IMR-90 (cell line): ENCODE data around the gene ACOT9. TPM values are rescaled to one million over a fixed set of nuclear protein-coding genes. Genes with fewer than 3 reads are reported as not detected.

Experiments
- ATAC-seq: fragments of 200-7000 bp; cut with Tn5 transposase; 2 replicates; pipeline ENCODE4 v1.9.1; 2020; ENCODE audit warnings: low read depth, mild to moderate bottlenecking, moderate library complexity
- BruUV-seq: library from RNA; stranded (reverse); fragments of 400-500 nt; replicated peaks from 2 replicates; lab custom pipeline; 2021; lab: Mats Ljungman, UMichigan
- CTCF ChIA-PET: fragments of 300-600 bp; formaldehyde crosslinking; extraction: SDS; loops from one replicate; lab custom pipeline; 2021; ENCODE audit warnings: antibody characterized with exemption; lab: Yijun Ruan, JAX
- POLR2A ChIA-PET: fragments of 300-600 bp; sonication (Branson Sonifier 250); formaldehyde crosslinking; loops from one replicate; lab custom pipeline; 2022; ENCODE audit warnings: antibody characterized with exemption; ENCODE audit not compliant: unreplicated experiment; lab: Charles Lee
- DNase-seq: peaks from one replicate; pipeline ENCODE4 v3.0.0; 2013
- H2AFZ ChIP-seq: replicated peaks from 2 replicates; pipeline ENCODE3; 2013; ENCODE audit warnings: low read length, mild to moderate bottlenecking; ENCODE audit not compliant: poor library complexity
- H2AK5ac ChIP-seq: 2 replicates; pipeline ENCODE4 v1.6.1; 2013; ENCODE audit warnings: low read depth, low read length, inconsistent platforms
- H2AK9ac ChIP-seq: replicated peaks from 2 replicates; pipeline ENCODE3; 2013; ENCODE audit warnings: mild to moderate bottlenecking, low read depth, low read length, moderate library complexity; ENCODE audit not compliant: poor library complexity
- H2BK120ac ChIP-seq: 2 replicates; pipeline ENCODE4 v1.6.1; 2013; ENCODE audit warnings: low read depth, low read length, inconsistent platforms
- H2BK15ac ChIP-seq: 3 replicates; pipeline ENCODE4 v1.6.1; 2013; ENCODE audit warnings: low read depth, low read length, inconsistent platforms
- H2BK20ac ChIP-seq: 2 replicates; pipeline ENCODE4 v1.6.1; 2013; ENCODE audit warnings: low read depth, mild to moderate bottlenecking, inconsistent platforms, low read length, moderate library complexity
- H2BK5ac ChIP-seq: 2 replicates; pipeline ENCODE4 v1.6.1; 2013; ENCODE audit warnings: mild to moderate bottlenecking, low read depth, low read length, inconsistent platforms; ENCODE audit not compliant: poor library complexity, severe bottlenecking
- H3K14ac ChIP-seq: replicated peaks from 2 replicates; pipeline ENCODE4 v1.6.1; 2013; ENCODE audit warnings: low read depth, low read length, inconsistent platforms
- H3K18ac ChIP-seq: 2 replicates; pipeline ENCODE4 v1.6.1; 2013; ENCODE audit warnings: low read depth, low read length, control low read depth
- H3K23ac ChIP-seq: 2 replicates; pipeline ENCODE4 v1.6.1; 2013; ENCODE audit warnings: low read depth, low read length, inconsistent platforms
- H3K27ac ChIP-seq: 2 replicates; pipeline ENCODE4 v1.5.1; 2013; ENCODE audit warnings: mild to moderate bottlenecking, control low read depth, low read length; ENCODE audit not compliant: insufficient read depth
- H3K27me3 ChIP-seq: 2 replicates; pipeline ENCODE4 v1.6.1; 2013; ENCODE audit warnings: low read length; ENCODE audit not compliant: control insufficient read depth, insufficient read depth
- H3K36me3 ChIP-seq: 2 replicates; pipeline ENCODE4 v1.6.1; 2013; ENCODE audit warnings: low read length, mixed read lengths; ENCODE audit not compliant: control insufficient read depth, insufficient read depth
- H3K4ac ChIP-seq: 2 replicates; pipeline ENCODE4 v1.6.1; 2013; ENCODE audit warnings: low read depth, low read length, inconsistent platforms
- H3K4me1 ChIP-seq: 2 replicates; pipeline ENCODE4 v1.6.1; 2013; ENCODE audit warnings: low read length, mixed read lengths; ENCODE audit not compliant: control insufficient read depth, insufficient read depth
- H3K4me2 ChIP-seq: 2 replicates; pipeline ENCODE4 v1.6.1; 2013; ENCODE audit warnings: low read depth, mild to moderate bottlenecking, control low read depth, low read length, moderate library complexity
- H3K4me3 ChIP-seq: 2 replicates; pipeline ENCODE4 v1.5.1; 2013; ENCODE audit warnings: low read depth, mild to moderate bottlenecking, control low read depth, low read length, moderate library complexity; ENCODE audit not compliant: insufficient read depth
- H3K56ac ChIP-seq: 2 replicates; pipeline ENCODE4 v1.6.1; 2013; ENCODE audit warnings: low read length, inconsistent platforms; ENCODE audit not compliant: insufficient read depth; ENCODE audit errors: extremely low read depth
- H3K79me1 ChIP-seq, 2 experiments: 2 replicates each; pipeline ENCODE4 v1.6.1; 2013; ENCODE audit warnings: low read length in 2 of 2, inconsistent platforms in 1 of 2, low read depth in 1 of 2
- H3K9ac ChIP-seq: 2 replicates; pipeline ENCODE4 v1.6.1; 2013; ENCODE audit warnings: low read depth, low read length, control low read depth
- H3K9me1 ChIP-seq: 2 replicates; pipeline ENCODE4 v1.6.1; 2013; ENCODE audit warnings: low read length, inconsistent platforms; ENCODE audit not compliant: insufficient read depth
- H3K9me3 ChIP-seq: 2 replicates; pipeline ENCODE4 v1.6.1; 2013; ENCODE audit warnings: low read length; ENCODE audit not compliant: control insufficient read depth, insufficient read depth
- H4K20me1 ChIP-seq: 2 replicates; pipeline ENCODE4 v1.6.1; 2013; ENCODE audit warnings: low read length, inconsistent platforms; ENCODE audit not compliant: insufficient read depth
- H4K5ac ChIP-seq: 2 replicates; pipeline ENCODE4 v1.6.1; 2013; ENCODE audit warnings: mild to moderate bottlenecking, low read depth, low read length, control low read depth
- H4K8ac ChIP-seq, 2 experiments: 2 replicates each; pipeline ENCODE4 v1.6.1; 2013; ENCODE audit warnings: low read depth in 2 of 2, low read length in 2 of 2, control low read depth in 1 of 2, inconsistent platforms in 1 of 2
- H4K91ac ChIP-seq: 2 replicates; pipeline ENCODE4 v1.6.1; 2013; ENCODE audit warnings: low read depth, low read length, inconsistent platforms; ENCODE audit not compliant: insufficient read depth
- BHLHE40 ChIP-seq: fragments of 150-350 bp; IDR thresholded peaks from 2 replicates; pipeline ENCODE4 v1.6.1; 2016; ENCODE audit warnings: mild to moderate bottlenecking, low read depth, low read length
- CHD1 ChIP-seq: IDR thresholded peaks from 2 replicates; pipeline ENCODE4 v1.6.1; 2012; ENCODE audit warnings: low read depth, low read length, improper control_type of control experiment
- CTCF ChIP-seq: conservative IDR thresholded peaks from 2 replicates; pipeline ENCODE4 v1.5.1; 2012; ENCODE audit warnings: mild to moderate bottlenecking, low read depth, low read length, improper control_type of control experiment
- ELK1 ChIP-seq: fragments of 150-350 bp; IDR thresholded peaks from 2 replicates; pipeline ENCODE4 v1.6.1; 2016; ENCODE audit warnings: low read depth, mild to moderate bottlenecking, low read length, moderate library complexity, borderline replicate concordance
- MAFK ChIP-seq: IDR thresholded peaks from 2 replicates; pipeline ENCODE4 v1.6.1; 2012; ENCODE audit warnings: low read depth, low read length, improper control_type of control experiment
- MAZ ChIP-seq: IDR thresholded peaks from 2 replicates; pipeline ENCODE4 v1.6.1; 2012; ENCODE audit warnings: low read depth, mild to moderate bottlenecking, low read length, improper control_type of control experiment, moderate library complexity, borderline replicate concordance
- MXI1 ChIP-seq: IDR thresholded peaks from 2 replicates; pipeline ENCODE4 v1.6.1; 2012; ENCODE audit warnings: low read depth, mild to moderate bottlenecking, low read length, moderate library complexity, borderline replicate concordance
- POLR2A ChIP-seq: IDR thresholded peaks from 2 replicates; pipeline ENCODE4 v1.6.1; 2012; ENCODE audit warnings: mild to moderate bottlenecking, low read depth, low read length
- RAD21 ChIP-seq: IDR thresholded peaks from 2 replicates; pipeline ENCODE4 v1.6.1; 2012; ENCODE audit warnings: low read length, improper control_type of control experiment
- RFX5 ChIP-seq: IDR thresholded peaks from 2 replicates; pipeline ENCODE4 v1.8.0; 2012; ENCODE audit warnings: low read depth, mild to moderate bottlenecking, low read length, moderate library complexity
- SMC3 ChIP-seq: fragments of 150-350 bp; IDR thresholded peaks from 2 replicates; pipeline ENCODE4 v1.6.1; 2016; ENCODE audit warnings: low read depth, mild to moderate bottlenecking, antibody characterized with exemption, low read length, moderate library complexity
- USF2 ChIP-seq: fragments of 150-350 bp; IDR thresholded peaks from 2 replicates; pipeline ENCODE4 v1.6.1; 2017; ENCODE audit warnings: mild to moderate bottlenecking, antibody characterized with exemption, low read length, low read depth
- WGBS, 2 experiments: methylation state at CpG; one replicate each; pipeline versions ENCODE4 v1.1.5 to v1.1.7; 2013; ENCODE audit warnings: missing lambda C conversion rate in 2 of 2; ENCODE audit not compliant: insufficient read length in 1 of 2; ENCODE audit errors: extremely low coverage in 2 of 2; 5-methylcytosine and 5-hydroxymethylcytosine counted together
- dilution Hi-C: fragments of 300-500 bp; cut with HindIII; formaldehyde crosslinking; loops from one replicate; pipeline ENCODE4 v1.14.3; 2018; ENCODE audit warnings: low sequenced_read_pairs; ENCODE audit not compliant: unreplicated experiment
- in situ Hi-C: fragments of 300-500 bp; cut with MboI; formaldehyde crosslinking; loops from 3 replicates; pipeline ENCODE4 v1.14.3; 2019; ENCODE audit warnings: low sequenced_read_pairs, inconsistent platforms, mixed read lengths
- intact Hi-C: fragments of 100-400 bp; cut with micrococcal nuclease; formaldehyde crosslinking; loops from 2 replicates; pipeline ENCODE4 v1.10.0; 2022
- polyA plus RNA-seq, 3 experiments: library from polyadenylated mRNA; depleted of rRNA; stranded (reverse); fragments of >200 nt; gene quantifications; 2 replicates each; pipeline ENCODE4 v1.2.3, GENCODE V29; 2012; ENCODE audit warnings: low replicate concordance in 1 of 3
- total RNA-seq: library from RNA; depleted of rRNA; stranded (reverse); fragments of >200 nt; gene quantifications from 2 replicates; pipeline ENCODE4 v1.2.3, GENCODE V29; 2012

The ACOT9 gene
- total and polyA plus RNA-seq, 2 of the 4 experiments (the other 2 are of a cell fraction), result 43.5 to 47.3 TPM

- Histone ChIP-seq H4K8ac (no peak overlapping the region), H3K4me1 (no peaks in the 10 kb centered on the region), H3K27me3 (no peaks in the 10 kb centered on the region; the same call in 1 of the 2 replicates), H3K9me3 (peaks cover 2% of the 10 kb centered on the region; the same call in 1 of the 2 replicates), H3K27ac (no peak overlapping the region), H3K9me1 (no peaks in the 10 kb centered on the region), H2BK120ac (no peak overlapping the region), H2BK5ac (no peak overlapping the region), H3K9ac (no peak overlapping the region), H4K5ac (no peak overlapping the region), H3K18ac (no peak overlapping the region), H2BK15ac (no peak overlapping the region), H3K36me3 (no peaks in the 10 kb centered on the region), H3K56ac (no peak overlapping the region), H3K79me1 (no peaks in the 10 kb centered on the region), H4K91ac (no peak overlapping the region), H3K4me3 (no peak overlapping the region), H3K23ac (no peak overlapping the region), H3K4me2 (no peak overlapping the region), H3K4ac (no peak overlapping the region), H2AK9ac (peak overlapping the region; percentile 16), H2AK5ac (no peak overlapping the region), H3K14ac (no peak overlapping the region), H4K20me1 (no peaks in the 10 kb centered on the region), H2AFZ (no peak overlapping the region), H2BK20ac (no peak overlapping the region)
- intact Hi-C loops (no loop called here), in situ Hi-C loops (no loop called here), dilution Hi-C loops (no loop called here)
- TF ChIP-seq BHLHE40, result no peak
- no peak for TF ChIP-seq RAD21
- TF ChIP-seq MAFK, result no peak
- no peak for TF ChIP-seq MAZ
- TF ChIP-seq MXI1, result no peak
- no peak for TF ChIP-seq RFX5
- TF ChIP-seq CTCF, result no peak
- no peak for TF ChIP-seq SMC3
- no peak for TF ChIP-seq USF2
- no peak for TF ChIP-seq ELK1
- TF ChIP-seq POLR2A, result no peak
- no peak for TF ChIP-seq CHD1
- CTCF ChIA-PET, result no interaction called here
- no TSS peak for BruUV-seq
- WGBS, 2 experiments, result 69% methylated on average over 9 of the region's 28 CpGs; no CpG with 5 or more reads in 1 of the 2 experiments
- no peak for ATAC-seq
- DNase-seq, result no peak
- POLR2A ChIA-PET, result no interaction called here
These were observed 23.8 kb upstream of the ACOT9 start for GRCh38 chrX:23766650-23767551.
